GM21360 (cell line): ENCODE data around the gene LRRC8E.
"Not testable (repeated sequence)": the region's sequence is repeated elsewhere in the genome, so short reads cannot be mapped to it uniquely, and the experiment has no call there.

Source experiments
- ATAC-seq: cut with Tn5 transposase; IDR thresholded peaks from one replicate; pipeline ENCODE4 v1.9.1; 2021; ENCODE audit warnings: mild to moderate bottlenecking, moderate library complexity; ENCODE audit not compliant: unreplicated experiment

Gene LRRC8E

GRCh38 chr19:7883796-7884570, 4.3 kb upstream of the LRRC8E start:
- no peak for ATAC-seq

- no peak for ATAC-seq
These were observed 2.5 kb upstream of the LRRC8E start for GRCh38 chr19:7885818-7886217.

- ATAC-seq, result no peak
These were observed 734 bp upstream of the LRRC8E start for GRCh38 chr19:7887408-7888144.

- ATAC-seq, result no peak
These were observed 512 bp downstream of the LRRC8E start for GRCh38 chr19:7888826-7889217.

GRCh38 chr19:7893362-7894101, 5.2 kb downstream of the LRRC8E start:
- not testable (repeated sequence) for ATAC-seq

GRCh38 chr19:7894612-7895309, 6.5 kb downstream of the LRRC8E start:
- ATAC-seq, result no peak

- no peak for ATAC-seq
These were observed 7.3 kb downstream of the LRRC8E start for GRCh38 chr19:7895565-7895964.

GRCh38 chr19:7897292-7897691, 9.0 kb downstream of the LRRC8E start:
- no peak for ATAC-seq

- no peak for ATAC-seq
These were observed 10.7 kb downstream of the LRRC8E start for GRCh38 chr19:7898967-7899366.

GRCh38 chr19:7899751-7900378, 11.6 kb downstream of the LRRC8E start:
- ATAC-seq, result no peak

GRCh38 chr19:7900401-7900870, 12.1 kb downstream of the LRRC8E start:
- no peak for ATAC-seq

GRCh38 chr19:7900931-7901330, 12.6 kb downstream of the LRRC8E start:
- no peak for ATAC-seq

- ATAC-seq, result no peak
These were observed 13.0 kb downstream of the LRRC8E start for GRCh38 chr19:7901337-7901736.

GRCh38 chr19:7902796-7903243, 14.5 kb downstream of the LRRC8E start:
- ATAC-seq, result no peak

- peak; percentile 85 for ATAC-seq
These were observed 15.1 kb downstream of the LRRC8E start, which contains the start of gene MAP2K7 for GRCh38 chr19:7903244-7904073. Gene MAP2K7 (plus strand): TSS chr19:7903877. CDS start chr19:7903945, 68 bp downstream.

- ATAC-seq, result peak; percentile 26
These were observed 16.0 kb downstream of the LRRC8E start for GRCh38 chr19:7904074-7905020.

- ATAC-seq, result no peak
These were observed 17.0 kb downstream of the LRRC8E start for GRCh38 chr19:7905268-7905667.

- no peak for ATAC-seq
These were observed 17.5 kb downstream of the LRRC8E start for GRCh38 chr19:7905859-7906258.
